Endometrium (tissue), 2 donors: ENCODE measurements around the gene PERM1.
"Not testable (repeated sequence)": the region's sequence is repeated elsewhere in the genome, so short reads cannot be mapped to it uniquely, and the experiment has no call there.

ENCODE experiments used
- FAIRE-seq: peaks from 2 replicates; lab custom pipeline; 2012; peaks lifted over from hg19 to GRCh38; lab: Jason Lieb, UNC
- donor health status: control.
- donor health status: control.

PERM1 gene

GRCh38 chr1:978069-978834 is 3.6 kb downstream of the PERM1 start:
- FAIRE-seq: no peak

DNA sequence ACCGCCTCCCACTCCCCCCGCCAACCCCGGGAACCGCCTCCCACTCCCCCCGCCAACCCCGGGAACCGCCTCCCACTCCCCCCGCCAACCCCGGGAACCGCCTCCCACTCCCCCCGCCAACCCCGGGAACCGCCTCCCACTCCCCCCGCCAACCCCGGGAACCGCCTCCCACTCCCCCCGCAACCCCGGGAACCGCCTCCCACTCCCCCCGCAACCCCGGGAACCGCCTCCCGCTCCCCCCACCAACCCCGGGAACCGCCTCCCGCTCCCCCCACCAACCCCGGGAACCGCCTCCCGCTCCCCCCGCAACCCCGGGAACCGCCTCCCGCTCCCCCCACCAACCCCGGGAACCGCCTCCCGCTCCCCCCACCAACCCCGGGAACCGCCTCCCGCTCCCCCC is 5.1 kb downstream of the PERM1 start:
- not testable (repeated sequence) for FAIRE-seq

DNA sequence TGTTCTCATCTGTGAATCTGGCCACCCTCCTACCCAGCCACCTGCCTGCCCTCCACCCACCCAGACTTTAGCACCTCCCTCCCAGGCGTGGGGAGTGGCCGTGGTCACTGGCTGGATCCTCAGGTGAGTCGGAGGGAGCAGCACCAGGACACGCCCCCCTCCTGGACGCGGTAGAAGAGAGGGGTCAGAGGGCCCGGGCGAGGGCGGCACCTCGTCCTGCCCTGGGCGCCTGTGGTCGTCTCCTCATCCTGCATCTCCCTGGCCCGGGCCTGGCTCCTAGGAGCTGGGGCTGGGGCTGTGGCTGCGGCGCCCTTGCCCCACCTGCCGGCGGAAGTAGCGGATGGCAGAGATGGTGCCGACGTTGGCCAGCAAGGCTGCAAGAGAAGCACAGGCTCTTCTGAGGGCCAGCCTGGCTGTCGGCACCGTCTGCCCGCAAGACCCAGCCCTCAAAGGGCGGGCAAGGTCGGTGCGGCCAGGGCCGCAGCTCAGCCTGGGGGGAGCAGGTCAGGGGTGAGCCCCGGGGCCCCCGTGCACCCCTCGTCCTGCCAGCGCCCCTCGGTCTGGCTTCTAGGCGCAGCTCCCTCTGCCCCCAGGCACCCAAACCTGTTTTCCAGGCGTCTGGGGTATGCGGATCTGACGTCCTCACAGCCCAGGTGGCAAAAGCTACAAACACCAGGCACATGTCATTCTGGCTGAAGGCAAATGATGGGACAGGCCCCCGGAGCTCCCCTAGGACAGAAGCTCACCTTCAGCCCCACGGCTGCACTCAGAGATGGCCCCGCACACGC is 5.8 kb downstream of the PERM1 start:
- no peak for FAIRE-seq

- FAIRE-seq: no peak
Measured at GRCh38 chr1:975365-975764, 6.5 kb downstream of the PERM1 start.

- FAIRE-seq: no peak
Measured at GRCh38 chr1:974687-975328, 7.1 kb downstream of the PERM1 start.

- FAIRE-seq: no peak
Measured at GRCh38 chr1:974293-974640, 7.6 kb downstream of the PERM1 start.

DNA sequence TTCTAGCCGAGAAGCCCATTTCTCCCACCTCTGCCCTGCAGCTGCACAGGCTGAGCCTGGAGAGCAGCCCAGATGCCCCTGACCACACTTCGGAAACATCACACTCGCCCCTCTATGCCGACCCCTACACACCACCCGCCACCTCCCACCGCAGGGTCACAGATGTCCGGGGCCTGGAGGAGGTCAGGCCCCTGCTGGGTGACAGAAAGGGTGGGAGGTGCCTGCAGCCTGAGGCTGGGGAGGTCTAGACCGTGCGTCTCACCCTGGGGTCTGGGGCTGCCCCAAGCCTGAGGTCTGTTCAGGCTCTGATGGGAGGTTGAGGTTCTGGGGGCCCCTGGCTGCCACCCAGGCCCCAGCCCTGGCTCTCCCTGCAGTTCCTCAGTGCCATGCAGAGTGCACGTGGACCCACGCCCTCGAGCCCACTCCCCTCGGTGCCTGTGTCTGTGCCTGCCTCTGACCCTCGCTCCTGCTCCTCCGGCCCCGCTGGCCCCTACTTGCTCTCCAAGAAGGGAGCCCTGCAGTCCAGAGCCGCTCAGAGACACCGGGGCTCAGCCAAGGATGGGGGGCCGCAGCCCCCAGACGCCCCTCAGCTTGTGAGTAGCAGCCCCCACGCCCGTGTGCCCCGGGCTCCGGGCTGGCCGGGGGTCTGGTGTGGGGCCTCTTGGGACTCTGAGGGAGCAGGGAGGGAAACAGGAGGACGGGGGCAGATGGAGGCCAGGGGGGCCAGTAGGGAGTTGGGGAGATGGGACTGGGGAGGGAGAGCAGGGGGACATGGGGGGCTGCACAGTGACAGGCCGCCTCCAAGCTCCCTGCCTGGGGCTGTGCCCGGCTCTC is 8.2 kb downstream of the PERM1 start:
- FAIRE-seq: no peak

- FAIRE-seq: no peak
Measured at GRCh38 chr1:972726-973458, 9.0 kb downstream of the PERM1 start.

DNA sequence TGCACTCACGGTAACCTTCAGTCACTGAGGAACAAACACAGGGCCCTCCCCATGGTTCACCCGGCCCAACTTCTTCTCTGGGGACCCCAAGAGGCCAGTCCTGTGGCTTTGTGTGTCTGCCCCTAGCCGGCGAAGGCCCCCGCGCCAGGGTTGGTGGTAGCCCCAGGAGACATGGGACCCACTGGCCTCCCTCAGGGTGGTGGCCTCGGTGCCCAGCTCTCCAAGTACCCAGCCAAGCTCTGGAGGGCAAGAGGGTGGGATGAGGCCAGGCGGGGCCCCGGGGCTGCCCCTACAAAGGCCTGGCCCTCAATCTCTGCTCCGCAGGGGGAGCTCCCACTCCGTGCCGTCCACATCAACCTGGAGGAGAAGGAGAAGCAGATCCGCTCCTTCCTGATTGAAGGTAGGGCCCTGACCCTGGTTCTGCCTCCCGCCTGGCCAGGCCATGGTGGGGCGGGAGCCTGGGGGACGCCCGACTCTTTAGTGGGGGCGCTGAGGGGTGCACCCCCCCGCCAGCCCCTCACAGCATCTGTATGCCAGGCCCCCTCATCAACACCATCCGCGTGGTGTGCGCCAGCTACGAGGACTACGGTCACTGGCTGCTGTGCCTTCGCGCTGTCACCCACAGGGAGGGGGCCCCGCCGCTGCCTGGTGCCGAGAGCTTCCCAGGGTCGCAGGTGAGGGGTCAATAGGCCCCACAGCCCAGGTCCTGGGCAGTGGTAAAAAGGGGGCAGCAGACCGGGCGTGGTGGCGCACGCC is 10.0 kb downstream of the PERM1 start:
- FAIRE-seq: no peak

DNA sequence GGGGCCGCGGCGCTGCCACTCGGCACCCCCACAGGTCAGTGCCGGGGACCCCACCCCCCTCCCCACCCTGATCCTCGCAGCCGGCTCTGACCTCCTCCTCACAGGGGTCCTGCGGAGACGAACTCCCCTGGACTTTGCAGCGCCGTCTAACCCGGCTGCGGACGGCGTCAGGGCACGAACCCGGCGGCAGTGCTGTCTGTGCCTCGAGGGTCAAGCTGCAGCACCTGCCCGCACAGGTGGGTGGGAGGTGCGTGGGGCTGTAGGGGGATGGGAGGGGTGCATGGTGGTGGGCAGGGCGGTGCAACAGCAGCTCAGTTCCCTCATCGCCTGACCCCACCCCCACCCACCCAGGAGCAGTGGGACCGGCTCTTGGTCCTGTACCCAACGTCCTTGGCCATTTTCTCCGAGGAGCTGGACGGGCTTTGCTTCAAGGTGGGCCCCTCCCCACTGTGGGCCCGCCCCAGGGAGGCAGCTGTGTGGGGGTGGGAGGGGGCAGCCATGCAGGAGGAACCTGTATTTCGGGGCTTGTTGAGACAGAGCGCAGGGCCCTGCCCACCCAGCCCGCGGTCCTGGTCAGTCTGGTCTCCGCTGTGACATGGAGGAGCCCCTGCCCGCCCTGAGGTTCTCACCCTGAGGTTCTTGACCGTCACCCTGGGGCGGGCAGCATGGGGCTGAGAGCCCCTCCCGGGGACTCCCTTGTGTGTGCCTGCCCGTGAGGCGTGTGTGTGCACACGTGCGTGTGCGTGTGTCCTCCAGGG is 10.7 kb downstream of the PERM1 start:
- FAIRE-seq: no peak

DNA sequence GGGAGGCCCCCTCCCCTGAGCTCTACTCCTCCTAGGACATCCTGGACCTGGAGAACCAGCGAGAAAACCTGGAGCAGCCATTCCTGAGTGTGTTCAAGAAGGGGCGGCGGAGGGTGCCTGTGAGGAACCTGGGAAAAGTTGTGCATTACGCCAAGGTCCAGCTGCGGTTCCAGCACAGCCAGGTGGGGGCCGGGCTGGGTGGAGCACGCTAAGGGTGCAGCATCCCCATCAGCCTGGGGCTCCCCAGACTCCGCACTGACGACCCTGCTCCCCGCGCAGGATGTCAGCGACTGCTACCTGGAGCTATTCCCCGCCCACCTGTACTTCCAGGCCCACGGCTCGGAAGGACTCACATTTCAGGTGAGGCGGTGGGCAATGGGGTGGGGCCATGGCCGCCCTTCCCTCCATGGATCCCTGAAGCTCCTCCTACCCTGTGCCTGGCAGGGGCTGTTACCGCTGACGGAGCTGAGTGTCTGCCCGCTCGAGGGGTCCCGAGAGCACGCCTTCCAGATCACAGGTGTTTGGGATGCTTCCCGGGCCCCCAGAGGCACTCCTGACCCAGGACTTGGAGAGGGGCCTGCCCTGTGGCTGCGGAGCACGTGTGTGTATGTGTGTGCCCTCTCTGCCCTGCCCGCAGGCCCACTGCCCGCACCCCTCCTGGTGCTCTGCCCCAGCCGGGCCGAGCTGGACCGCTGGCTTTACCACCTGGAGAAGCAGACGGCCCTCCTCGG is 11.5 kb downstream of the PERM1 start:
- no peak for FAIRE-seq

DNA sequence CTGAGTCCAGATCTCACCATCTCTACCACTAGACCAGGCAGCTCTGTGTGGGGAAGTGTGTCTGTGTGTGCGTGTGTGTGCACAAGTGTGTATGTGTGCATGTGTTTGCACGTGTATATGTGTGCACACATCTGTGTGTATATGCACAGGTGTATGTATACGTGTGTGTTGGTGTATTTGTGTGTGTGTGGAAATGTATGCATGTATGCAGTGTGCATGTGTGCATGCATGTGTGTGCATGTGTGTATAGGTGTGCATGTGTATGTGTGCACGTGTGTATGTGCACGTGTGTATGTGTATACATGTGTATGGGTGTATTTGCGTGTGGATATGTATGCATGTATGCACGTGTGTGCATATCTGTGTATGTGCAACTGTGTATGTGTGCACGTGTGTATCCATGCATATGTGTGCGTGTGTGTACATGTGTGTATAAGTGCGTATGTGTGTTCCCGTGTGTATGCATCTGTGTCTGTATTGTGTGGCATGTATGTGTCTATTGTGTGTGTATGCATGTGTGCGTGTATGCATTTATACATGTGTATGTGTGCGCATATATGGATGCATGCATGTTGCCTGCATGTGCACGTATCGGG is 12.5 kb downstream of the PERM1 start:
- no peak for FAIRE-seq

DNA sequence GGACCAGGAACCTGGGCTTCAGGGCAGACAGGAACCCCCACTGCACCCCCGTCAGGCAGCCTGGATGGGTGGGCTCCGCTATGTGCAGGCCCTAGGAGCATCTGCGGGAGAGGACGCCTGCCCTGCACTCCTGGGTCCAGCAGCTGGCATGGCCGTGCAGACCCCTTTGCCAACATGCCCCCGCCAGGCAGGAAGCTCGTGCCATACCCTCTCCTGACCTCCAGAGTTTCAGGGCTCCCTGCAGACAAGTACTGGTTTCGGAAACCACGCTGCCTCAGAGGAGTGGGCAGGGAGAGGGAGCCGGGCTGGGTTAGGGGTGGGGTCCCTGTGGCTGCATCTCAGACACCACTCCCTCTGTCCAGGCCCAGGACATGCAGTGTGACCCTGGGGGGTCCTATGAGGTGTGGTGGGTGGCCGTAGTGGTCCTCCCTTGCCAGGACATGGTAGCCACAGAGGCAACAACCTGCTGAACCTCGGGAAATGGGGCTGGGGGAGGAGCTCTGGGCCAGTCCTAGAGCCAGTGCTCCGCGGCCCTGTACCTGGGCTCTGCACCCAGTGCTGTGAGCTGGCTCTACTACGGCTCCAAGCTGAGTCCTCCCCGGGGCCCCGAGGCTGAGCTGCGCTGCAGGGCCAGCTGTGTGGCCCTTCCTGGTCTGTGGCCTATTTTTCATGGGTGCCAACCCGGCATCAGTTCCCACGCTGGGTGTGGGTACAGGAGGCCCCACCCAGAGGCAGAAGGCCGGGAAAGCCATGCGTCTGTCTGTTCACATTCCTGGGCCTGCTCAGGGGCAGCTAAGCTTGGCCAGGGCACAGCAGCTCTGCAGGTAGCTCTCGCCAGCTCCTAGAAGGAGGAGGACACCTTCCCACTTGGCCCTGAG is 14.2 kb downstream of the PERM1 start:
- FAIRE-seq: no peak

- no peak for FAIRE-seq
Measured at GRCh38 chr1:966704-967300, 15.1 kb downstream of the PERM1 start.

- FAIRE-seq: no peak
Measured at GRCh38 chr1:966135-966703, 15.7 kb downstream of the PERM1 start, which contains the start of gene PLEKHN1. Gene PLEKHN1, plus strand, starts transcription at chr1:966482. Its CDS starts 50 bp downstream, at chr1:966532.

GRCh38 chr1:965526-966134 is 16.3 kb downstream of the PERM1 start:
- no peak for FAIRE-seq
